Smooth muscle cell (in vitro differentiated cells): ENCODE data around the gene CCDC57. TPM values are rescaled to one million over a fixed set of nuclear protein-coding genes. Genes with fewer than 3 reads are reported as not detected.

Experiments
- DNase-seq: peaks from one replicate; lab custom pipeline; 2025; ENCODE audit not compliant: unreplicated experiment; lab: John Stamatoyannopoulos, UW
- H2AFZ ChIP-seq: fragments of 200-600 bp; sonication (generic); 2 replicates; pipeline ENCODE4 v1.6.0; 2016; ENCODE audit warnings: antibody characterized with exemption, low read depth, mild to moderate bottlenecking
- H3F3A ChIP-seq: fragments of 200-600 bp; sonication (generic); 2 replicates; pipeline ENCODE4 v1.6.0; 2017; ENCODE audit warnings: antibody characterized with exemption, low read depth
- H3K27ac ChIP-seq: fragments of 200-600 bp; sonication (generic); 2 replicates; pipeline ENCODE4 v1.5.1; 2016; ENCODE audit warnings: low read depth, mild to moderate bottlenecking
- H3K27me3 ChIP-seq: fragments of 200-600 bp; sonication (generic); 2 replicates; pipeline ENCODE4 v1.6.1; 2016; ENCODE audit warnings: low read depth, mild to moderate bottlenecking
- H3K36me3 ChIP-seq: fragments of 200-600 bp; sonication (generic); 2 replicates; pipeline ENCODE4 v1.5.1; 2016; ENCODE audit warnings: low read depth
- H3K4me1 ChIP-seq: fragments of 200-600 bp; sonication (generic); 2 replicates; pipeline ENCODE4 v1.5.1; 2016; ENCODE audit warnings: low read depth
- H3K4me2 ChIP-seq: fragments of 200-600 bp; sonication (generic); 2 replicates; pipeline ENCODE4 v1.6.0; 2016; ENCODE audit warnings: mild to moderate bottlenecking
- H3K4me3 ChIP-seq: fragments of 200-600 bp; sonication (generic); 2 replicates; pipeline ENCODE4 v1.5.1; 2016; ENCODE audit warnings: mild to moderate bottlenecking
- H3K79me2 ChIP-seq: fragments of 200-600 bp; sonication (generic); 2 replicates; pipeline ENCODE4 v1.6.0; 2016; ENCODE audit warnings: low read depth, mild to moderate bottlenecking
- H3K9ac ChIP-seq: fragments of 200-600 bp; sonication (generic); 2 replicates; pipeline ENCODE4 v1.6.0; 2016; ENCODE audit warnings: low read depth
- H3K9me3 ChIP-seq: fragments of 200-600 bp; sonication (generic); replicated peaks from 2 replicates; pipeline ENCODE4 v1.5.1; 2016; ENCODE audit warnings: low read depth
- H4K20me1 ChIP-seq: fragments of 200-600 bp; sonication (generic); 2 replicates; pipeline ENCODE4 v1.6.0; 2016; ENCODE audit warnings: low read depth
- CTCF ChIP-seq: fragments of 200-600 bp; sonication (generic); IDR thresholded peaks from 2 replicates; pipeline ENCODE4 v1.5.1; 2017; ENCODE audit warnings: borderline replicate concordance, mild to moderate bottlenecking, antibody characterized with exemption; ENCODE audit not compliant: insufficient read depth, poor library complexity, severe bottlenecking
- WGBS: methylation state at CpG from one replicate; pipeline ENCODE4 v1.1.7; 2016; ENCODE audit warnings: low lambda C conversion rate; 5-methylcytosine and 5-hydroxymethylcytosine counted together
- polyA plus RNA-seq: library from polyadenylated mRNA; unstranded; fragments of >200 nt; fragmentation: Nextera tagmentation; extraction: Ambion mirVana; gene quantifications from 2 replicates; pipeline ENCODE4 v1.2.1, GENCODE V29; 2016
- total RNA-seq: library from RNA; depleted of rRNA; stranded (reverse); fragments of >200 nt; gene quantifications from 2 replicates; pipeline ENCODE4 v1.2.3, GENCODE V29; 2014

Gene CCDC57
- total and polyA plus RNA-seq, 2 experiments from 2014 or later = 18.3 to 23.1 TPM

- peak overlapping the region; percentile 48 for H2AFZ ChIP-seq
- H3K9me3 ChIP-seq = no peaks in the 10 kb centered on the region
- H3K36me3 ChIP-seq = no peaks in the 10 kb centered on the region
- peak overlapping the region; percentile 79 for H3K4me3 ChIP-seq
- no peak for DNase-seq
- peaks cover 44% of the 10 kb centered on the region for H4K20me1 ChIP-seq
- H3K4me2 ChIP-seq = peak overlapping the region; percentile 88
- H3K79me2 ChIP-seq = peaks cover 45% of the 10 kb centered on the region
- peaks cover 17% of the 10 kb centered on the region for H3K4me1 ChIP-seq
- no peaks in the 10 kb centered on the region for H3K27me3 ChIP-seq
- TF ChIP-seq CTCF = no peak
- H3K27ac ChIP-seq = peak overlapping the region; percentile 74
- peak overlapping the region; percentile 81 for H3K9ac ChIP-seq
- H3F3A ChIP-seq = no peaks in the 10 kb centered on the region
- 17% methylated on average over 32 of the region's 63 CpGs for WGBS
Measured at GRCh38 chr17:82228278-82228841, 15.7 kb upstream of the CCDC57 start.

- H3F3A ChIP-seq = no peaks in the 10 kb centered on the region
- peaks cover 39% of the 10 kb centered on the region for H3K79me2 ChIP-seq
- peaks cover 17% of the 10 kb centered on the region for H3K4me1 ChIP-seq
- H3K4me2 ChIP-seq = peak overlapping the region; percentile 88
- H3K27me3 ChIP-seq = no peaks in the 10 kb centered on the region
- H3K4me3 ChIP-seq = peak overlapping the region; percentile 79
- H3K36me3 ChIP-seq = no peaks in the 10 kb centered on the region
- no peak for DNase-seq
- peak overlapping the region; percentile 74 for H3K27ac ChIP-seq
- TF ChIP-seq CTCF = no peak
- H2AFZ ChIP-seq = peak overlapping the region; percentile 48
- H3K9ac ChIP-seq = peak overlapping the region; percentile 81
- no peaks in the 10 kb centered on the region for H3K9me3 ChIP-seq
- peaks cover 38% of the 10 kb centered on the region for H4K20me1 ChIP-seq
- WGBS = 84% methylated on average over 18 of the region's 18 CpGs
Measured at GRCh38 chr17:82227629-82228277, 15.1 kb upstream of the CCDC57 start.

- DNase-seq = no peak
- Histone ChIP-seq H3K4me3 (no peak overlapping the region), H3K4me2 (no peak overlapping the region), H3K36me3 (no peaks in the 10 kb centered on the region), H3K27ac (no peak overlapping the region), H3K4me1 (peaks cover 12% of the 10 kb centered on the region), H3K9ac (no peak overlapping the region), H3F3A (no peaks in the 10 kb centered on the region), H3K27me3 (no peaks in the 10 kb centered on the region), H3K79me2 (peaks cover 31% of the 10 kb centered on the region), H4K20me1 (peaks cover 31% of the 10 kb centered on the region), H3K9me3 (no peaks in the 10 kb centered on the region), H2AFZ (no peak overlapping the region)
- 91% methylated on average over 16 of the region's 16 CpGs for WGBS
- no peak for TF ChIP-seq CTCF
Measured at GRCh38 chr17:82226809-82227628, 14.4 kb upstream of the CCDC57 start.
